Caco-2 (cell line): ENCODE measurements around the gene ATG9B. TPM values are rescaled to one million over a fixed set of nuclear protein-coding genes. Genes with fewer than 3 reads are reported as not detected.
A peak's percentile ranks its signal among the peaks of the same experiment; 100 is the strongest.

Experiments
- BruUV-seq: library from RNA; stranded (reverse); fragments of 400-500 nt; replicated peaks from 2 replicates; lab custom pipeline; 2021; lab: Mats Ljungman, UMichigan
- CTCF ChIA-PET: fragments of 300-600 bp; sonication (Branson Sonifier 250); formaldehyde crosslinking; loops from one replicate; lab custom pipeline; 2022; ENCODE audit warnings: antibody characterized with exemption; lab: Charles Lee
- POLR2A ChIA-PET: fragments of 300-600 bp; sonication (Branson Sonifier 250); formaldehyde crosslinking; loops from one replicate; lab custom pipeline; 2022; ENCODE audit warnings: antibody characterized with exemption; lab: Charles Lee
- DNase-seq, 2 experiments: peaks; one replicate each; pipeline versions ENCODE4 v3.0.0 to v3.0.0-alpha.2; 2020 to 2022
- H3K27me3 ChIP-seq: replicated peaks from 2 replicates; pipeline ENCODE4 v1.6.0; 2011; ENCODE audit warnings: low read length; ENCODE audit not compliant: control insufficient read depth, insufficient read depth
- H3K36me3 ChIP-seq: 2 replicates; pipeline ENCODE4 v1.5.1; 2011; ENCODE audit warnings: low read length; ENCODE audit not compliant: control insufficient read depth, insufficient read depth
- H3K4me1 ChIP-seq: fragments of 250-450 bp; sonication (Bioruptor Pico); 2 replicates; pipeline ENCODE4 v1.5.1; 2020; ENCODE audit warnings: mild to moderate bottlenecking
- H3K4me3 ChIP-seq: 2 replicates; pipeline ENCODE4 v1.5.1; 2011; ENCODE audit warnings: low read depth, mild to moderate bottlenecking, control low read depth, low read length
- H3K9me3 ChIP-seq: fragments of 250-450 bp; sonication (Bioruptor Pico); 2 replicates; pipeline ENCODE4 v1.5.1; 2020; ENCODE audit warnings: mild to moderate bottlenecking, moderate library complexity
- H3K27ac Mint-ChIP-seq: one replicate; pipeline ENCODE4 v1.8.0; 2022; ENCODE audit warnings: mixed read lengths; ENCODE audit not compliant: unreplicated experiment
- H3K27me3 Mint-ChIP-seq: one replicate; pipeline ENCODE4 v1.8.0; 2022; ENCODE audit warnings: mixed read lengths; ENCODE audit not compliant: insufficient read depth, unreplicated experiment
- H3K36me3 Mint-ChIP-seq: one replicate; pipeline ENCODE4 v1.8.0; 2022; ENCODE audit warnings: mild to moderate bottlenecking, mixed read lengths; ENCODE audit not compliant: insufficient read depth, unreplicated experiment
- H3K4me1 Mint-ChIP-seq: one replicate; pipeline ENCODE4 v1.8.0; 2022; ENCODE audit warnings: low read depth, mixed read lengths; ENCODE audit not compliant: unreplicated experiment
- H3K4me3 Mint-ChIP-seq: one replicate; pipeline ENCODE4 v1.8.0; 2022; ENCODE audit warnings: mild to moderate bottlenecking, moderate library complexity, mixed read lengths; ENCODE audit not compliant: unreplicated experiment
- H3K9me3 Mint-ChIP-seq: one replicate; pipeline ENCODE4 v1.8.0; 2022; ENCODE audit warnings: mixed read lengths; ENCODE audit not compliant: unreplicated experiment
- CTCF ChIP-seq, 2 experiments: fragments of 200-600 bp in 1 of 2; IDR thresholded peaks; 1 replicate in 1 of 2; 2 replicates in 1 of 2; pipeline versions ENCODE4 v1.5.1 to v1.8.0; 2011 to 2022; ENCODE audit warnings: antibody characterized with exemption in 1 of 2, control low read depth in 1 of 2, inconsistent platforms in 1 of 2, low read depth in 1 of 2, low read length in 1 of 2, mild to moderate bottlenecking in 1 of 2, moderate library complexity in 1 of 2; ENCODE audit not compliant: insufficient read depth in 1 of 2, severe bottlenecking in 1 of 2, unreplicated experiment in 1 of 2
- intact Hi-C: fragments of 100-400 bp; cut with micrococcal nuclease; formaldehyde crosslinking; loops from one replicate; pipeline ENCODE4 v1.10.0; 2022; ENCODE audit not compliant: unreplicated experiment
- total RNA-seq: library from RNA; stranded (reverse); gene quantifications from 2 replicates; pipeline ENCODE4 v1.2.3, GENCODE V29; 2022

The ATG9B gene
- total RNA-seq, 1 experiment from 2014 or later: 4.3 TPM

DNA sequence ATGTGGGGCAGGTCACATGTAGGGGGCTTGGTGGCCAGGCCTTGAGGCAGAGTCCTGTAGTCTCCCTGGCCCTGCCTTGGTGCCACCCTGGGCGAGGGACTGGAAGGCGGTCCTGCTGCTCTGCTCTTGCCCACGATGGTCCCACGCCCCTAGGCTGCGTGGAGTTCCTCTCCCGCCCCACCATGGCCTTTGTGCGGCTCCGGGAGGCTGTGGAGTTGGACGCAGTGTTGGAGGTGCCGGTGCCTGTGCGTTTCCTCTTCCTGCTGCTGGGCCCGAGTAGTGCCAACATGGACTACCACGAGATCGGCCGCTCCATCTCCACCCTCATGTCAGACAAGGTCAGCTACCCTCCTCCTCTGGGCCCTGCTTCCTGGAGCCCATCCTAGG lies 46.3 kb upstream of the ATG9B start:
- no peaks in the 10 kb centered on the region for H3K27me3 ChIP-seq
- Mint-ChIP-seq H3K36me3 (peaks cover 92% of the 10 kb centered on the region), H3K27ac (no peak overlapping the region), H3K27me3 (no peaks in the 10 kb centered on the region), H3K4me1 (no peaks in the 10 kb centered on the region), H3K9me3 (no peaks in the 10 kb centered on the region), H3K4me3 (no peak overlapping the region)
- peaks cover 3% of the 10 kb centered on the region for H3K36me3 ChIP-seq
- intact Hi-C loops: no loop called here
- H3K4me1 ChIP-seq: peaks cover 18% of the 10 kb centered on the region
- H3K9me3 ChIP-seq: no peaks in the 10 kb centered on the region
- H3K4me3 ChIP-seq: no peak overlapping the region
- DNase-seq: no peak
- BruUV-seq: TSS peak; percentile 3
- no peak for TF ChIP-seq CTCF (IDR thresholded peaks at IDR 0.05; ENCODE audit: insufficient read depth in 1 of 2, low read depth in 1 of 2, low read length in 1 of 2, severe bottlenecking in 1 of 2, unreplicated experiment in 1 of 2)
- CTCF ChIA-PET: no interaction called here
- POLR2A ChIA-PET: interaction anchor here (1.2 kb wide), 1 partner anchor 8 kb away, joined by 3 read pairs; no protein-coding TSS in a partner anchor

DNA sequence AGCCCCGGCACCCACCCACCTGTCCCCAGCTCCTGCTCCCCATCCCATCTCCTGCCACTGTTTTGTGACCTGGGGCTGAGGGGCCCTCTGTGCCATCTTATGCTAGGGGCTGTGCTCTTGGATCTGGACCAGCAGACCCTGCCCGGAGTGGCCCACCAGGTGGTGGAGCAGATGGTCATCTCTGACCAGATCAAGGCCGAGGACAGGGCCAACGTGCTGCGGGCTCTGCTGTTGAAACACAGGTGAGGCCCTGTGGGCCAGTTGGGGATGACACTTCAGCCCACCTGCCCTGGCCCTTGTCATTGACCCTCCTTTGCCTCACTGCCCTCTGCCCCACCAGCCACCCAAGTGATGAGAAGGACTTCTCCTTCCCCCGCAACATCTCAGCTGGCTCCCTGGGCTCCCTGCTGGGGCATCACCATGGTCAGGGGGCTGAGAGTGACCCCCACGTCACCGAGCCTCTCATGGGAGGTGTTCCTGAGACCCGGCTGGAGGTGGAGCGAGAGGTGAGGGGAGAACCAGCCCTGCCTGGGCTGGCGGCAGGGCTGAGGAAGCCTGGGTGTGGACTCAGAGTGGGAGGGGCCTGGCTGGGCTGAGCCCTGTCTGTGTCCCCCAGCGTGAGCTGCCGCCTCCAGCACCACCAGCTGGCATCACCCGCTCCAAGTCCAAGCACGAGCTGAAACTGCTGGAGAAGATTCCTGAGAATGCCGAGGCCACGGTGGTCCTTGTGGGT lies 45.7 kb upstream of the ATG9B start:
- Mint-ChIP-seq H3K4me1 (no peaks in the 10 kb centered on the region), H3K36me3 (peaks cover 91% of the 10 kb centered on the region), H3K27ac (no peak overlapping the region), H3K9me3 (no peaks in the 10 kb centered on the region), H3K27me3 (no peaks in the 10 kb centered on the region), H3K4me3 (no peak overlapping the region)
- intact Hi-C loops: no loop called here
- no peak for TF ChIP-seq CTCF (IDR thresholded peaks at IDR 0.05; ENCODE audit: insufficient read depth in 1 of 2, low read depth in 1 of 2, low read length in 1 of 2, severe bottlenecking in 1 of 2, unreplicated experiment in 1 of 2)
- CTCF ChIA-PET: no interaction called here
- H3K4me1 ChIP-seq: peaks cover 18% of the 10 kb centered on the region
- H3K4me3 ChIP-seq: no peak overlapping the region
- no peaks in the 10 kb centered on the region for H3K27me3 ChIP-seq
- BruUV-seq: no TSS peak
- no peak for DNase-seq
- H3K36me3 ChIP-seq: peaks cover 3% of the 10 kb centered on the region
- no peaks in the 10 kb centered on the region for H3K9me3 ChIP-seq
- POLR2A ChIA-PET: no interaction called here

GRCh38 chr7:151068069-151068773 lies 43.9 kb upstream of the ATG9B start:
- BruUV-seq: no TSS peak
- POLR2A ChIA-PET: interaction anchor here (0.5 to 1.9 kb wide), 4 partner anchors 9 to 90 kb away, joined by 3 to 10 read pairs (median 5); partner anchors contain the start of gene FASTK
- H3K27me3 Mint-ChIP-seq: no peaks in the 10 kb centered on the region

More at GRCh38 chr7:151068069-151068773, 43.9 kb upstream of the ATG9B start:
- H3K36me3 ChIP-seq: peaks cover 6% of the 10 kb centered on the region
- intact Hi-C loops: no loop called here
- no peaks in the 10 kb centered on the region for H3K9me3 ChIP-seq
- H3K4me3 ChIP-seq: no peak overlapping the region
- H3K27me3 ChIP-seq: no peaks in the 10 kb centered on the region
- Mint-ChIP-seq H3K4me3 (peak overlapping the region; percentile 39), H3K27ac (peak overlapping the region; percentile 80), H3K4me1 (no peaks in the 10 kb centered on the region), H3K36me3 (peaks cover 85% of the 10 kb centered on the region), H3K9me3 (no peaks in the 10 kb centered on the region)
- CTCF ChIA-PET: interaction anchor here (1.3 kb wide), 1 partner anchor 40 kb away, joined by 4 read pairs; the partner anchor contains the start of gene ABCB8
- H3K4me1 ChIP-seq: peaks cover 25% of the 10 kb centered on the region
- TF ChIP-seq CTCF (IDR thresholded peaks at IDR 0.05; ENCODE audit: insufficient read depth in 1 of 2, low read depth in 1 of 2, low read length in 1 of 2, severe bottlenecking in 1 of 2, unreplicated experiment in 1 of 2): no peak
- DNase-seq: no peak
